GM18517 (cell line): ENCODE data around the gene SLC50A1.
"Not testable (repeated sequence)": the region's sequence is repeated elsewhere in the genome, so short reads cannot be mapped to it uniquely, and the experiment has no call there.

ENCODE experiments used
- ATAC-seq: cut with Tn5 transposase; IDR thresholded peaks from one replicate; pipeline ENCODE4 v1.9.1; 2021; ENCODE audit warnings: mild to moderate bottlenecking, moderate library complexity; ENCODE audit not compliant: unreplicated experiment

The SLC50A1 gene

GRCh38 chr1:155116113-155116764 lies 19.4 kb upstream of the SLC50A1 start:
- no peak for ATAC-seq

GRCh38 chr1:155117610-155118009 lies 18.0 kb upstream of the SLC50A1 start:
- ATAC-seq = no peak

- ATAC-seq = not testable (repeated sequence)
Measured at GRCh38 chr1:155118090-155118489, 17.6 kb upstream of the SLC50A1 start.

GRCh38 chr1:155120253-155120652 lies 15.4 kb upstream of the SLC50A1 start:
- no peak for ATAC-seq

GRCh38 chr1:155121249-155121648 lies 14.4 kb upstream of the SLC50A1 start:
- no peak for ATAC-seq

GRCh38 chr1:155122308-155122707 lies 13.3 kb upstream of the SLC50A1 start:
- ATAC-seq = no peak

- ATAC-seq = no peak
Measured at GRCh38 chr1:155123801-155124200, 11.9 kb upstream of the SLC50A1 start.

- ATAC-seq = no peak
Measured at GRCh38 chr1:155124503-155125463, 10.9 kb upstream of the SLC50A1 start.

GRCh38 chr1:155125511-155125945 lies 10.1 kb upstream of the SLC50A1 start:
- ATAC-seq = no peak

GRCh38 chr1:155125946-155126555 lies 9.6 kb upstream of the SLC50A1 start:
- ATAC-seq = no peak

- no peak for ATAC-seq
Measured at GRCh38 chr1:155126556-155127104, 9.0 kb upstream of the SLC50A1 start.

GRCh38 chr1:155127105-155127966 lies 8.3 kb upstream of the SLC50A1 start, which contains the start of gene EFNA1:
Gene EFNA1, plus strand, starts transcription at chr1:155127876. Its CDS starts 102 bp downstream, at chr1:155127978.
- no peak for ATAC-seq

GRCh38 chr1:155127967-155128754 lies 7.5 kb upstream of the SLC50A1 start:
- ATAC-seq = no peak

GRCh38 chr1:155128755-155129473 lies 6.7 kb upstream of the SLC50A1 start:
- ATAC-seq = no peak

GRCh38 chr1:155130272-155131006 lies 5.2 kb upstream of the SLC50A1 start:
- no peak for ATAC-seq

GRCh38 chr1:155131285-155131684 lies 4.4 kb upstream of the SLC50A1 start:
- no peak for ATAC-seq

GRCh38 chr1:155131856-155132255 lies 3.8 kb upstream of the SLC50A1 start:
- no peak for ATAC-seq

- no peak for ATAC-seq
Measured at GRCh38 chr1:155133799-155134281, 1.8 kb upstream of the SLC50A1 start.
